ENCODE results near the gene TMIGD3.

Gene TMIGD3

DNA sequence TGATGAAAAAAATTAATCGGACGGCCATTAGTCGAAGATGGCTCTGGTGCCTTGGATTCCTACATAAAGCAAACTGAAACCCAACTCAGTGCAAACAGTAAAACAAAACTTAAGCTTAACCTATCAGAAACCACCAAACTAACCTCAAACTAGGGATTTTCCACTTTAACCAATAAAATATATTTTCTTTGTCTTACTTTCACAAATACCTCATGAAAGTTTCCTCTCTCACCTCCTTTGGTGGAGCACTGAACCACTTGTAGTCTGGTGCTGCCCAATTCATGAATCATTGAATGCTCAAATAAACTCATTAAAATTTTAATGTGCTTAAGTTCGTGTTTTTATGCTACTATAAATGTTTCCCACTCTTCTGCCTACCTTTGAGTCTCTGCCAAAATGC is 7.0 kb downstream of the TMIGD3 start:
- H3K4me1 Mint-ChIP-seq (ENCODE audit: low read depth) = peaks cover 21% of the 10 kb centered on the region
- no peak overlapping the region for H3K4me3 Mint-ChIP-seq
- DNase-seq (ENCODE audit: low spot score) = no peak
- peaks cover 32% of the 10 kb centered on the region for H3K9me3 Mint-ChIP-seq
- H3K27me3 Mint-ChIP-seq (ENCODE audit: low read depth) = no peaks in the 10 kb centered on the region
- H3K36me3 Mint-ChIP-seq (ENCODE audit: low read depth) = peaks cover 16% of the 10 kb centered on the region
- no peak overlapping the region for H3K27ac Mint-ChIP-seq

DNA sequence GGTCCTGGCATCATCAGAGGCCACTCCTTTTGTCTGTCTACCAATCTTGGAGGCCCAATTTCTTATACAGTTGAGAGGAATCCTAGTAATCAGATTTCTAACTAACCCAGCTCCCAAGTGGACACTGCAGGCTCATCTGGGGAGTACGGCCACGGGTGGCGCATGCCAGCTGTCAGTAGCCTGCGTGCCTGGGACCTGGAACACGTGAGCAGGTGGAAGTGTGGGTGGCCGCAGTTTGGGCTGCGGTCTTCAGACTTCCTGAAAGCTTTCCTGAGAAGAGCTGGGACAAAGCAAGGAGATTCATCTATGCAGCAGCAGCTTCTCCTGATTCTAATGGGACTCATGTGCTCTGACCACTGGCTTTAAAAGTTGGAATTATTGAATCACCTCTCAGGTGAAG is 12.4 kb downstream of the TMIGD3 start:
- H3K36me3 Mint-ChIP-seq (ENCODE audit: low read depth) = peaks cover 6% of the 10 kb centered on the region
- no peaks in the 10 kb centered on the region for H3K4me1 Mint-ChIP-seq (ENCODE audit: low read depth)
- no peaks in the 10 kb centered on the region for H3K27me3 Mint-ChIP-seq (ENCODE audit: low read depth)
- peaks cover 17% of the 10 kb centered on the region for H3K9me3 Mint-ChIP-seq
- no peak for DNase-seq (ENCODE audit: low spot score)
- H3K27ac Mint-ChIP-seq = no peak overlapping the region
- H3K4me3 Mint-ChIP-seq = no peak overlapping the region

DNA sequence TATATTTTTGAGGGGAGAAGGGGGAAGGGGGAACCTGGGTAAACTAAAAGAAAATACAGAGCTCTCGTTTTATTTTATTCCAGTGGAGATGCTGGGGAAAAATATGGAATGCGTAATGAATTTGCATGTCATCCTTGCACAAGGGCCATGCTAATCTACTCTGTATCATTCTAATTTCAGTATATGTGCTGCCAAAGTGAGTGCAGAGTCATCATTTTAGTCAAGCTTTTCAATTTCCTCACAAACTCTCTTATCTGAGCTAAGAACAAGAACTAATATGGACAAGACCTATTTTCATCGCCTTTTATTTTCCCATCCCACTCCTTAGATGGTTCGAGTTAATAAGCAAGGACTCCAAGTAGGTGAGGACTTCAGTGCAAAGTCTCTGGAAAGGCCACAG is 13.2 kb downstream of the TMIGD3 start:
- Mint-ChIP-seq H3K27ac (no peak overlapping the region), H3K4me1 (ENCODE audit: low read depth) (no peaks in the 10 kb centered on the region), H3K9me3 (peaks cover 10% of the 10 kb centered on the region), H3K4me3 (no peak overlapping the region), H3K27me3 (ENCODE audit: low read depth) (no peaks in the 10 kb centered on the region), H3K36me3 (ENCODE audit: low read depth) (peaks cover 2% of the 10 kb centered on the region)
- DNase-seq (ENCODE audit: low spot score) = no peak

DNA sequence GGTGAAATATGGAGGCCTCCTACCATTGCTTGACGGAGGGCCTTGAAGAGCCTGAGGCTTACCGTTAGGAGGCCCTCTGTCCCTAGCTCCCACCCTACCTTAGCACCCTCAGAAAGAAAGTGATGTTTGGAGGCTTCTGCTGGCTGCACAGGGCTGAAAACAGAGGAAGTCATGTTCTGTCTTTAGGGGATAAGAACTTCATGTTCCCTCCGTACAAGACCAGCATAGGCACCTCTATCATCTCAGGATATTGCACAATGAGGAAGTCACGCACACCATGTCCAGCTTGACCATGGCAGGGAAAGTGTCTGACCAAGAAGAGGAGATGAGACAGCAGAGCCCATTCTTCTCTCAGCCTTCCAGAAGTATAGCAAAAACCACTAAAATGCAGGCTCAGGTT is 13.8 kb downstream of the TMIGD3 start:
- Mint-ChIP-seq H3K27ac (no peak overlapping the region), H3K4me3 (no peak overlapping the region), H3K9me3 (peaks cover 5% of the 10 kb centered on the region), H3K27me3 (ENCODE audit: low read depth) (no peaks in the 10 kb centered on the region), H3K36me3 (ENCODE audit: low read depth) (no peaks in the 10 kb centered on the region), H3K4me1 (ENCODE audit: low read depth) (no peaks in the 10 kb centered on the region)
- DNase-seq (ENCODE audit: low spot score) = no peak

DNA sequence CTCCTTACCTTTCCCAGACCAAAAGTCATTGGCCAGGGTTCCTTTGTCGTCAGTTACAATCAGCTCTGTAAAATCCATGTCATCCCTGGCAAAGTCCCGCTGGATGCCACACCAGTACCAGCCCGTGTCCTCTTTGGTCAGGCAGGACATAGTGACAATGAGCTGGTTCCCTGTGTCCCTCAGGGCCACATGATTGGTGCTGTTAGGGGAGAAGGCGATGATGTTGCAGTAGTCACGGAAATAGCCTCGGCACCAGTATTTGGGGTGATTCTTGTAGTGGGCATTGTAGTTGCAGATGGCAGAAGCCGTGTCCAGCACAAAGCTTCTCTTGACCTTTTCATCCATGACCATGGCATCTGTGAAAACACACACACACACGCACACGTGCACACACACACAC is 14.8 kb downstream of the TMIGD3 start:
- Mint-ChIP-seq H3K27ac (no peak overlapping the region), H3K9me3 (no peaks in the 10 kb centered on the region), H3K36me3 (ENCODE audit: low read depth) (no peaks in the 10 kb centered on the region), H3K27me3 (ENCODE audit: low read depth) (peaks cover 3% of the 10 kb centered on the region), H3K4me1 (ENCODE audit: low read depth) (no peaks in the 10 kb centered on the region), H3K4me3 (no peak overlapping the region)
- DNase-seq (ENCODE audit: low spot score) = no peak

DNA sequence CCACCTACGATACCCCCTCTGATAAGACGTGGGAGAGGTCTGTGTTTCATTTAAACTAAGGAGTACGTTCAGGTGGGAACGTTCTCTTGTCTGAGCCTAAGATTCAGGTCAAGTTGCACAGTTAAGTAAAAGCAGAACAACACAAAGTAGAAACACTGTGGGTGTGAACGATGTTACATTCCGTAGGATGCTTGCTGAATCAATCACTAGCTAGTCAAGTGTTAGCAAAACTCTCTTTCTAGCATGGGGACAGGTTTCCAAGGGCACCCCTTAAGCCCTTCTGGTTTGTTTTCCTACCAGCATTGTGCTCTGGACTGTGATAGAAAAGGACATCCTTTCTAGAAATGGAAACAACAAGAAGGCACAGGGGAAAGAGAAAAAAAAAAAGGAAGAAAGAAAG is 16.3 kb downstream of the TMIGD3 start:
- no peaks in the 10 kb centered on the region for H3K36me3 Mint-ChIP-seq (ENCODE audit: low read depth)
- no peaks in the 10 kb centered on the region for H3K9me3 Mint-ChIP-seq
- DNase-seq (ENCODE audit: low spot score) = no peak
- peaks cover 4% of the 10 kb centered on the region for H3K4me1 Mint-ChIP-seq (ENCODE audit: low read depth)
- peaks cover 4% of the 10 kb centered on the region for H3K27me3 Mint-ChIP-seq (ENCODE audit: low read depth)
- H3K4me3 Mint-ChIP-seq = no peak overlapping the region
- H3K27ac Mint-ChIP-seq = no peak overlapping the region

DNA sequence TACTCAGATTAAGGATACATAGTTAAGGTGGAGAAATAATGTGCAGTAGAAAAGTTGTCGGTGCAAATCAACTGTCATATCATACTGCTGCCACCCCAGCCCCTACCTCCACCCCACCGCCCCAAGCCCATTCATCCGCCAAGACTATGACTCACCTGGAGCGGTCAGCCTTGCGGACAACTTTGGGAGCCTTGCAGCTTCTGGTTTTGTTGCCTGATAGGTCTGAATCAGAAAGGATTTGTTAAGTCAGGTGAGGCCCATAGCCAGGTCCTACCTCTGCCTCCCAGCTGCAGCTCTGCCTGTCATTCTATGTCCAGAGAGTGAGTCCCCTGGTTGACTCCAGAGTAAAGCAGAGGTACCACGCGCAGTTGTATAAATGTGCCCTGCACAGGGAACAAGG is 17.0 kb downstream of the TMIGD3 start:
- H3K4me3 Mint-ChIP-seq = no peak overlapping the region
- no peak overlapping the region for H3K27ac Mint-ChIP-seq
- H3K4me1 Mint-ChIP-seq (ENCODE audit: low read depth) = peaks cover 4% of the 10 kb centered on the region
- no peaks in the 10 kb centered on the region for H3K36me3 Mint-ChIP-seq (ENCODE audit: low read depth)
- no peak for DNase-seq (ENCODE audit: low spot score)
- no peaks in the 10 kb centered on the region for H3K9me3 Mint-ChIP-seq
- H3K27me3 Mint-ChIP-seq (ENCODE audit: low read depth) = peaks cover 6% of the 10 kb centered on the region

DNA sequence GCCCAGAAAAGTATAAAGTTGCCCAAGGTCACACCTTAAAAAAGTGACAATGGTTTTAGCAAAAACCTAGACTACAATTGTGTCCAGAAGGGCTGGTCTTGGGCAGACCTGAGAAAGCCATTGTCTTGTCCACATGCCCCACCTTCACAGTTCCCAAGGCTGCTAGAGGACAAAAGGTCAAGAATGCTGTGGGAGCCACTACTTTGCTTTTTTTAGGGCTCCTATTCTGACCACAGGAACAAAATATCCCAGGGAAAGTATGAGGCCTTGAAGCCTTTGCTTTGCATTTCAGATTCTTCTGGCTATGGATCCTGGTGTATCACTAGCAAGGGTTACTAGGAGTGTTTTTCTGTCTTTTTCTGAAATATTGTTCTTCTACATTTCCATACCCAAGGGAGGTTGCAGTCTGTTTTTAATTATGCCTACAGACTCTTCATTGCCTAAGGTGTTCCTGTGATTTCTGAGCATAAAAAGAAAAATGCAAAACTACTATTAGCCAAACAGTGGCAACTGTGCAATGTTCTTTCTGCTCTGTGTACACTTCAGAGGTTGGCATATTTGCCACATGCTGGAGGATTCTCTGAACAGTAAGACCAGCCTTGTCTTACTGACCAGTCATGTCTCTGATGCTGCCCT is 18.9 kb downstream of the TMIGD3 start:
- H3K4me1 Mint-ChIP-seq (ENCODE audit: low read depth) = peaks cover 8% of the 10 kb centered on the region
- peaks cover 16% of the 10 kb centered on the region for H3K27me3 Mint-ChIP-seq (ENCODE audit: low read depth)
- H3K9me3 Mint-ChIP-seq = no peaks in the 10 kb centered on the region
- no peaks in the 10 kb centered on the region for H3K36me3 Mint-ChIP-seq (ENCODE audit: low read depth)
- no peak overlapping the region for H3K27ac Mint-ChIP-seq
- no peak for DNase-seq (ENCODE audit: low spot score)
- H3K4me3 Mint-ChIP-seq = no peak overlapping the region

DNA sequence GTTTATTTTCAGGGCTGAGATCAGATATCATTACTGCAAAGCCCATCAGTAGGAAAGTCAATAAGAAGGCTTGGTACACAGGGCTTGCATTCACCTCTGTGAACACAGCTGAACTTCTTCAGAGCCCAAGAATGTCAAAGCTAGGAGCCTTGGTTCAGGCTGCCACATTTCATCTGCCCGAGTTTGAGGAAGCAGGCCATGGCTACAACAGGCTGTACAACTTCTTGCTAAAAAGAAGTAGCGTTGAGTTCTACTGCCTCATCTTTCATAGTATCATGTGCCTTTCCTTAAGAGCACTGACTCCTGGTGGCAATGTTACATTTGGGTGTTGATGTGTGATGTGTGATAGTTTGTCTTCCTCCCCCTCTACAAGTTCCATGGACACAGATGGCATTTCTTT is 19.6 kb downstream of the TMIGD3 start:
- DNase-seq (ENCODE audit: low spot score) = no peak
- Mint-ChIP-seq H3K36me3 (ENCODE audit: low read depth) (no peaks in the 10 kb centered on the region), H3K27ac (no peak overlapping the region), H3K27me3 (ENCODE audit: low read depth) (peaks cover 18% of the 10 kb centered on the region), H3K4me3 (no peak overlapping the region), H3K4me1 (ENCODE audit: low read depth) (peaks cover 8% of the 10 kb centered on the region), H3K9me3 (no peaks in the 10 kb centered on the region)

DNA sequence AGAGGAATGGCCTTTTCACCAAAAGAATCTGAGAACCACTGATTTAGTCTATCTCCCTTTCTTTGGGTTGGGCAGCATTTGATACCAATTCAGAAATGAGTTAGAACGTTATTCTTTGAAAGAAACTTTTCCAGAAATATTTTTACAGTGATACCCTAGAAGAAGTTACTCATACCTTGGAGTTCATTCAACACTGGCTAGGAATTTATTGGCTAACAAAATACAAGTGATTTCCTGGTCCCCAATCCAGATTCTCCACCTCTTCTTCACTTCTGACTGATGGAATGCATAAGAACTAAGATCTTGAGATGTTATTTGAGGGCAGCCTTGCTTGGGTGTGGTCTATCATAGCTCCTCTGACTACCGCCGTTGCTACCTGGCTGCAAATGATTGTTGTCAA is 20.3 kb downstream of the TMIGD3 start:
- peaks cover 18% of the 10 kb centered on the region for H3K27me3 Mint-ChIP-seq (ENCODE audit: low read depth)
- H3K4me1 Mint-ChIP-seq (ENCODE audit: low read depth) = peaks cover 13% of the 10 kb centered on the region
- H3K4me3 Mint-ChIP-seq = no peak overlapping the region
- H3K36me3 Mint-ChIP-seq (ENCODE audit: low read depth) = peaks cover 4% of the 10 kb centered on the region
- H3K9me3 Mint-ChIP-seq = no peaks in the 10 kb centered on the region
- no peak for DNase-seq (ENCODE audit: low spot score)
- H3K27ac Mint-ChIP-seq = no peak overlapping the region

DNA sequence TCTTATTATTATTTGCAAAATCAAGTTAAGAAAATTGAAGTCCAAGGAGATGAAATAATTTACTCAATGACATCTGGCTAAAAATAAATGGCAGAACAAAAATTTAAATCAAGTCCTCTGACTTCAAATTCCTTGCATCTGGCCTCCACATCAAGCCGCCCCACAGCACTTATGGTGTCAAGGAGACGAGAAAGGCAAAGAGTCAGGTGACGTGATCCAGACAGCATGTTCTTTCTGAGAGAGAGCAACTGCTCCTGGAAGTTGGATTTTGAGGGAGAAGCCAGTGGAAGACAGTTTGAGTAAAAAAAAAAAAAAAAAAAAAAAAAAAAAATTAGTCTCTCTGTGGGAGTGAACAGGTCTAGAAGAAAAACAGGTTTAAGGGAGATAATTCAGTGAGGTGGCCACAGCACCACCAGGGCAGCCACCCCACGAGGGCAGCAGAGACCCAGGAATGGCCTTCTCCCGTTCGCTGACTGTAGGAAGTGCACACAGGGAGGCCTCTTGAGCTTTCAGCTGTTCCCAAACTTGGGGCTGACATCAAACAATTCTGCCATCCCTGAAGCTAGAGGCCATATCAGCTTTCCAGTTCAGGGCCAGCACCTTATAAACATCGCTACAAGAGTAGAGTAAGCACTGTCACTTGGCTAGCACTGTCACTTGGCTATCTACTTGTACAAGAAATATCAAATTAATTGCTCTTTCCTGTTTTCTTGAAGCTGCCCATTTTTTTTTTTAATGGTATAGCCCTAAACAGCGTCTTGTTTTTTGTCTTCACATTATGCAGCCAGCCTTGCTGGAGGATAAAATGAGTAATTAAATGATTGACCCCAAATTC is 21.8 kb downstream of the TMIGD3 start:
- DNase-seq (ENCODE audit: low spot score) = peak; percentile 52
- no peaks in the 10 kb centered on the region for H3K9me3 Mint-ChIP-seq
- no peak overlapping the region for H3K4me3 Mint-ChIP-seq
- H3K4me1 Mint-ChIP-seq (ENCODE audit: low read depth) = peaks cover 28% of the 10 kb centered on the region
- H3K27ac Mint-ChIP-seq = no peak overlapping the region
- H3K36me3 Mint-ChIP-seq (ENCODE audit: low read depth) = peaks cover 14% of the 10 kb centered on the region
- H3K27me3 Mint-ChIP-seq (ENCODE audit: low read depth) = peaks cover 21% of the 10 kb centered on the region

DNA sequence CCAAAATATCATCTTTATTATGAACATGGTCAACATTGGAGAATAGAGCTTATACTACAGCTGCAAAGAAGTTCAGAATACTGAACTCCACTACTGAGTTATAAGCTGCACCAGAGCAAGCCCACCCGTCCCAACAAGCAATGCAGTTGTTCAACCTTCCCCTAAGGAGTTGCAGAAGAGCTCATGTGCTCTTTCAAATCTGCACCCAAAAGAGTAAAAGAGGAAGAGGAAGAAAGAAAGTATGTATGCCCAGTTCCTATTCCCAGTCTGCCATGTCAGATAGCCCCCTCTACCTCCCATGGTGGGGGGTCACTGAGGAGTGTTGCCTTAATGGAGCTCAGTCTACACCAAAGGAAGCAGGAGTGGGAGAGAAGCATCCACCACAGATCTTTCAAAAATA is 22.8 kb downstream of the TMIGD3 start:
- Mint-ChIP-seq H3K27ac (no peak overlapping the region), H3K36me3 (ENCODE audit: low read depth) (peaks cover 16% of the 10 kb centered on the region), H3K4me3 (no peak overlapping the region), H3K9me3 (no peaks in the 10 kb centered on the region), H3K27me3 (ENCODE audit: low read depth) (peaks cover 21% of the 10 kb centered on the region), H3K4me1 (ENCODE audit: low read depth) (peaks cover 33% of the 10 kb centered on the region)
- no peak for DNase-seq (ENCODE audit: low spot score)

DNA sequence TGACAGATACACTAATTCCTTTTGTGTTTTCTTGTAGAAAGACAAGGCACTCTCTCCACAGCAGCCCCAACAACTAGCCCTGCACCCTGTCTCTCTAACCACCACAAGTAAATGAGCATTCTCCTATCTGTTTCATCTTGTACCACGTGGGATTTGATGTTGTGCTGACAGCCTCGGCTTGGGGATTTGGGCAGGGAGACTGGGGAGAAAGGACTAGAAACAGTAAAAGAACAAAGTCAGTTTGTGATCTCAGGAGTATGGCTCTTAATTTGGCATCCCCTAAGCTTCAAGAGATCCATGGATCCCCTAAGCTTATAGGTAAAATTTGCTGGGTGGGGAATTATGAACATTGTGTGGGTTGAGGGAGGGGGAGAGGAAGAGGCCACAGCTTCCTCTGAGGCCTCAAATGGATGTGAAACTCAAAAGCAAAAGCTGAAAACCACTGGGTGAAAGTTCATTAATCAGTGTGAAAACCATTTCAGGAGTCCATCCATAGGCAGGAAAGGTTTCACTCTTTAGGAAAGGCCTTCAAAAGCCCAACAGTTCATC is 26.6 kb downstream of the TMIGD3 start:
- Mint-ChIP-seq H3K9me3 (no peaks in the 10 kb centered on the region), H3K4me1 (ENCODE audit: low read depth) (peaks cover 53% of the 10 kb centered on the region), H3K36me3 (ENCODE audit: low read depth) (peaks cover 27% of the 10 kb centered on the region), H3K4me3 (peak overlapping the region; percentile 80), H3K27me3 (ENCODE audit: low read depth) (peaks cover 17% of the 10 kb centered on the region), H3K27ac (peak overlapping the region; percentile 90)
- DNase-seq (ENCODE audit: low spot score) = peak; percentile 57

DNA sequence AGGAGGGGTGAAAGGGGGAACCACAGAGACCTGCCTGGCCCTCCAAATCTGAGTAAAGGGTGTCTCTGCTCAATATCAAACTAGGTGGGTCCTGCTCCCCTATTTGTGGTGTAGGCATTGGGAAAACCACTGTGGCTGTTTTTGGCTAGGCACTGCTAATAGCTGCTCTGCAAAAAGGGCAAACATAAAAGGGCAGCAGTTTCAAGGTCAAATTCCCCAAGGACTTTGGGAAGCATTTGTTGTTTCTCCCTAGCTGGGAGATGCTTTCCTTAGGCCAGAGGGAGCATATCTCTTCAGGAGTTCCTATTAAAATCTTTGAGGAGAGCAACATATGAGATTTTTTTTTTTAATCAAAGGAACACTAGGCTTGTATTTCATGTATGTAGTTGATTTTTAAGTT is 27.2 kb downstream of the TMIGD3 start:
- H3K4me1 Mint-ChIP-seq (ENCODE audit: low read depth) = peaks cover 52% of the 10 kb centered on the region
- H3K36me3 Mint-ChIP-seq (ENCODE audit: low read depth) = peaks cover 27% of the 10 kb centered on the region
- peaks cover 15% of the 10 kb centered on the region for H3K27me3 Mint-ChIP-seq (ENCODE audit: low read depth)
- peak overlapping the region; percentile 80 for H3K4me3 Mint-ChIP-seq
- no peak for DNase-seq (ENCODE audit: low spot score)
- no peaks in the 10 kb centered on the region for H3K9me3 Mint-ChIP-seq
- H3K27ac Mint-ChIP-seq = peak overlapping the region; percentile 90
